HG03095 (cell line): ENCODE results near the gene ERN1.

Experiments used
- ATAC-seq: cut with Tn5 transposase; IDR thresholded peaks from one replicate; pipeline ENCODE4 v1.9.1; 2021; ENCODE audit warnings: moderate library complexity; ENCODE audit not compliant: unreplicated experiment

The ERN1 gene

DNA sequence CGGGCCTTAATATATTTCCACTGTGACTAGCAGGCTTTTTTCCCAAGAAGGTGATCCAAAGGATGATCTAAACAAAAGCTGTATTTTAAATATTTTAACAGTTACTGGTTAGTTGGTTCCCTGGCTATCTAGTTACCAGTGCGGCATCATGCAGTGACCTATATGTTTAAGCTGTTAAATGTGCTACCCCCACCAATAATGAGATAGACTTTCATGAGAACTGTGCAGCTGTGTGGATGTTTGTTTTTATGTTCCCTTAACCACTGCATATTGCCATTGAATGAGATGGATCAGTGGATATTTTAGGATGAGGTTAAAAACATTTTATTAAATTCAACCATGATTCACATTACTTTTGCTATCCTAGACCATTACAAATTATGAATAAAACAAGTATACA lies 16.9 kb downstream of the ERN1 start:
- no peak for ATAC-seq

DNA sequence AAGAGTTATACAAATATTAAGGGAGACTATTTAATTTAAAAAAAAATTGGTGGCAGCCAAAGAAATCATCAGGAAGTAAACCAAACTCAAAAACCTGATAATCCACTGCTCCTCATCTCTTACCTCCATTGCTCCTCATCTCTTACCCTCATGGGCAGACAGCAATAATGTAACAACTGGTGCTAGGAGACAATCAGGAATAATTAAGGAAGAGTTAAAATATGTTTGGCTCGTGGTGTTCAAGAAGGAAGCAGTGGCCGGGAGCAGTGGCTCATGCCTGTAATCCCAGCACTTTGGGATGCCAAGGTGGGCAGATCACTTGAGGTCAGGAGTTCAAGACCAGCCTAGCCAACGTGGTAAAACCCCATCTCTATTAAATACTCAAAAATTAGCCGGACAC lies 18.1 kb downstream of the ERN1 start:
- ATAC-seq: no peak

DNA sequence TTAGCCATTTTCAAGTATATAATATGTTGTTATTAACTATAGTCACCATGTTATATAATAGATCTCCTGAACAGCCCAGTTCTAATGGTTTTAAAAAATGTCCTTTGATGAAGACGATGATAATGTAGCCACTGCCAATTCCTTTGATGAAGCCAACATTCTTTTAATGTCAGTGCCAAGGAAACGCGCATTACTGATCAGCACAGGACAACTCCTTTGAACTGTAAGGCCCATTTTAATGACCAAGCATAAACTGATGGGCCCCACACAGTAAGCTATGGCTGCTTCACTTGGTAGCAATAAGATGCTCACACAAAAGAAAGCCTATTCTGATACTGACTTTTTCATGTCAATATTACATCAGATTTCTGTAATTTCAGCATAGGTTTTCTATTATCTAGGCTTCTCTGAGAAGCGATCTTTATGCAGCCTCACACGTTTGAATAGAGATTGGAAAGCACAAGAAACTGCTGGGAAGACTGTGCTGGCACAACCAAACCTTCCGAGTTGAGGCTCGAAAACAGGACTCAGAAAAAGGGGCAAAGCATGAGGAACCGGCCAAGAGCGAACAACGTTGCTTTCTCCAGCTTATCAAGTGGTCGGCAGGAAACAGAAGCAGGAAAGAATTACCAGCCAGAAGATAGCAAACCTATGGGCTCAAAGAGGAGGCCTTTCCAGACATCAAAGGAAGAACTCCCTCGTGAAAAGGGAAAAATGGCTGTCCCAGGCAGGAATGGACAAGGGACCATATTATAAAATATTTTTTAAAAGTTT lies 19.4 kb downstream of the ERN1 start:
- ATAC-seq: no peak

DNA sequence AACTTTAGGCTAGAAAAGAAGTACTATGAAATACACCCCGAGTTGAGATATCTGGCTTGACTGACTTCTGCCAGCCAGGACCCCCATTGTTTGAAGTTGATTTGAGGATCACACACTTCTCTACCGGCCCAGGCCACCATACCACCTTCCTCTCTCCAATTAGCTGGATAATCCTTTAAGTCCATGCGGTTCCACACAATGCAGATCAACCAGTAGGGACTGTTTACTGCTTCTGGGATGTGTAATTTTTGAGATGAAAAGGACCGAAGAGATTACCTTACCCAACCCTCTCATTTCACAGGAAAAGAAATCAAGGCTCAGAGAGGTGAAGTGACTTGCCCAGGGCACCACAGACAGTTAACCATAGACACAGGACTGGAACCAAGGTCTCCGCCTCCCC lies 20.5 kb downstream of the ERN1 start:
- no peak for ATAC-seq

DNA sequence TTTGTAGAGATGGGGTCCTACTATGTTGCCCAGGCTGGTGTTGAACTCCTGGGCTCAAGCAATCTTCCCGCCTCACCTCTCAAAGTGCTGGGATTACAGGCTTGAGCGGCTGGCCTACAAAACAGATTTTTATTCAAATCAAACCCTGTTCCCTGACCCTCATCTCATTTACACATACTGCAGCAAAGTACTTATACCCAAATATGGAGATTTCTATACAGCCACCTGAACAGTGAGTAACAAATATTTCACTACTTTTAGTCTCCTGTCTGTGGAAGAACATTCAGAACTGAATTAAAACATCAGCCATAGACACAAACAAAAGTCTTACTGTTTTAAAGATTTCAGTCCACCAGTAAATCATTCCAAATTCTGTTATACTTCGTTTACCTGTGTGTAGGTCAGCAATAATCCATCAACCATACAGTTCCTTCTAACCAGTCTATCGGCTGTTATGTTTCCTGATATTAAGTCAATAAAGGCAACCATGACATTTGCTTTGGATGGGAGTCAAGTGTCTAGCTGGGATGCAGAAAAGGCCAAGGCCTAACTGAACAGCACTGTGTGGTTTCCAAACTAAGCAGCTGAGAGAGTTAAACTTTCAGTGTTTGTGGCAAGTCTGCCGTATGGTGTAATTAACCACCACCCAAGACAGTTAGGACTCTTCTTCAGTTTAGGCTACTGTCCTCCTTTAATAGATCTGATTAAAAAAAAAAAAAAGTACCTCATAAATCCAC lies 22.3 kb downstream of the ERN1 start:
- no peak for ATAC-seq

DNA sequence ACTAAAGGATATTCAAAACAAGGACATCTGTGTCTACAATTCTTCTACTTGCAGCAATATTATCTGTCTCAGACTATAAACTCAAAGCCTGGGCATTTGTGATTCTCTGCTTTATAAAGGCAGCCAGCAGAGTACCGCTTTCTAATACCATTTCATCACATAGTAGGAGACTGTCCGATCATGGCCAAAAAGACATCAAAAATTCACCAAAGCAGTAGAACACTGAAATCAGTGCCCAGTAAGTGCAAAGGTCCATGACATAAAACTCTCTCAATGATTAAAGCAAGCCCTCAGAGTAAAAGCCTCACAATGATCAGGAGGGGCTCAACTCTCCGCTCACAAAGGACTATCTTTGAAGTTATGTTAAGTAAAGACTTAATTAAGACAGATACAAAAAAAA lies 23.0 kb downstream of the ERN1 start:
- no peak for ATAC-seq

DNA sequence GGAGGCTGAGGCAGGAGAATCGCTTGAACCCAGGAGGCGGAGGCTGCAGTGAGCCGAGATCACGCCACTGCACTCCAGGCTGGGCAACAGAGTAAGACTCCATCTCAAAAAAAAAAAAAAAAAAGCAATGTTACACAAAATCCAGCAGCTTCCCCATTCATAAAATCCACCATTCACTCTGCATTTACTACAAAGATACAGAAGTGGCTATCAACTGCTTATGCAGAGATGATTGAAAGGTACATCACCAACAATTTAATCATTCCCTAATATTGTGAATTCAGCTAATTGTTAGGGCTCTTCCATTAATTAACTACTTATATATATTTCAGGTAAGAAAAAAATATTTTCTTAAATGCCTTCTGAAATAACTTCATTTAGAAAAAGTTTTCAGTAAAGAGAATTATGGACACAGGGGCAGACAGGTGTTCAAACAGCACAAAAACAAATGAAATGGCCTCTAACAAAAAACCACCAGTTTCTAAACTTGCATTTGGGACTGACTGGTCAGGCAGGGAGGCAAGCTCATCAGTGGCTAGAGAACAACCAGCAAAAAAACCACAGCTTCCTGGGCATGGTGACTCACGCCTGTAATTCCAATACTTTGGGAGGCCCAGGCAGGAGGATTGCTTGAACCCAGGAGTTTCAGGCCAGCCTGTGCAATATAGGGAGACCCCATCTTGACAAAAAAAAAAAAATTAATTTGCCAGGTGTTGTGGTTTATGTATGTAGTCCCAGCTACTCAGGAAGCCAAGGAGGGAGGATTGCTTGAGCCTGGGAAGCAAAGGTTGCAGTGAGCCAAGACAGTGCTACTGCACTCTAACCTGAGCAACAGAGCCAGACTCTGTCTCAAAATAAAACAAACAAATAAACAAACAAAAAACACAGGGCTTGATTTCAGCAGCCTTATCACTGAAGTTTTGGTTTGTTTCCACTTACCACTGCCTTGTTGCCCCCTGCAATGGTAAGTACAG lies 26.3 kb downstream of the ERN1 start:
- peak; percentile 50 for ATAC-seq

DNA sequence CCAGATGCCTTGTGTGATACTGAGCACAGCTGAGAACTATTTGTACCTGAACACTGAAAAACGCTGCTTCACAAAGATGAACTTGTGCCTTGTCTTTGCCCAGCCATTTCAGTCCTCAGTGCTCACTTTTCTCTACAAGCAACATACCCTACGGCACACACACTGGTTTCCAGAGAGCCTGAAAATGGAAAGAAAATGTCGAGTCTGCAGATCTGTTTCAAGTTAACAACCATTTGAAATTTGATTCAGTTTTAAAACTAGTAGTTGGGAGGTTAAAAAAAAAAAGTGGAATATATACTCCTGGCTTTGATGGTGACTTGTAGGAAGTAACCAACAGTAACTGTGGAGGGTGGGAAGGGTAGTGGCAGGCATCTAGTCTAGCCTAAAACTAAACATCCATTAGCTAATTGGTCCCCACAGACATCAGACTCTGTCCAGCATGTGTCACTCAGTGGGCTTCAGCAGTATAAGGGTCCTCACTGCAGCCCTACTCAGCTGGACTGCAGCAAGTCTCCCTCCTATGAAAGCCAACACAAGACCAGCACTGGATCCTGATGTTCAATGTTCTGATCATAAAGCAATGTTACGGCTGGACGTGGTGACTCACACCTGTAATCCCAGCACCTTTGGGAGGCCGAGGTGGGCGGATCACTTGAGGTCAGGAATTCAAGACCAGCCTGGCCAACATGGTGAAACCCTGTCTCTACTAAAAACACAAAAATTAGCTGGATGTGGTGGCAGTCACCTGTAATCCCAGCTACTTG lies 27.1 kb downstream of the ERN1 start:
- no peak for ATAC-seq

DNA sequence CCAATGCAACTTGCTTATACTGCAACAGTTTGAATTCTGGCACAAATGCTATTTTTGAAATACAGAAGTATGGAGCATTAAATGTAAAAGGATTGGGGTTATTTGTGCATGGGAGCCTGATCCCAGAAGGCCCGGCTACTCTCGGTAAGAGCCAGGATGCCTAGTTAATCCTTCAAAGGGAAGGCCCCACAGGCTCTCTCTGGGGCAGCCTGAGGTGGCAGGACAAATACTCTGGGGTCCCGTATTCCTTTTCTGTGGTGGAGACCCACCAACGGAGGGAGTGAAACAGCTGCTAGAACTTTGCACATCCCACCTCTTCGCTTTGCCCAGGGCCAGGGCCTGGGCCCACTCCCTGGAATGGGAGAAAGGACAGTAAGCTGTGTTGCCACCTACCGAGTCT lies 30.4 kb downstream of the ERN1 start:
- ATAC-seq: no peak

DNA sequence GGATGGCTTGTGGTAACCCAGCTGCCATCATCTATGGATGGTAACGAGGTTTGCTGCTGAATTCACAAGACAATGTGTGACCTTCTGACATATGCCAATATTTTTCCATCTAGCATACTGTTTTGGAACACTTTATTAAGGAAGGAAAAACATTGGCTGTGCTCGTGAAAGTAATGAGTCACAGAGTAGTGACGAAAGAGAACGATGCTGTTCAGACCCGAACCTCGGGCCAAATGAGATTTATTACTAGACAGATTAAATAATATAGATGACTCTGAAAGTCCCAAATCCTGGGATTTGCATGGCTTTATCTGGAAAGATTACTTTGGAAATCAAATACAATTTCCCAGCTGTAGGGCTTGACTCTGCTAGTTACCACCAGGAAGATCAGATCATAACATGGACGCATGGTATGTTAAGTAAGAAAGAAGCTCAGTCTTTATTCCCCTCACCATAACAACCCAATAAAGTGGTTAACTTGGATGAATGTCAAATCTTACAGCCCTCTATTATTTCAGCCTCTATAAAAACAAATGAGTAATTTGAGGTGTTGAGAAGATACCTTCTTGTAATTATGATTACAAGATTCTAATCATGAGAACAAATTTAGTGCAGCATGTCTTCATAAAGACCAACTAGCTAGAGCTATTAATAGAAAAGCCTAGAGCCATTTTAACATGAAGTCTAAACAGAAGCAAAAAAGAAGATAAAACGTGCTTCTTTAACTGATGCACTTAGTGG lies 32.6 kb downstream of the ERN1 start:
- ATAC-seq: no peak

DNA sequence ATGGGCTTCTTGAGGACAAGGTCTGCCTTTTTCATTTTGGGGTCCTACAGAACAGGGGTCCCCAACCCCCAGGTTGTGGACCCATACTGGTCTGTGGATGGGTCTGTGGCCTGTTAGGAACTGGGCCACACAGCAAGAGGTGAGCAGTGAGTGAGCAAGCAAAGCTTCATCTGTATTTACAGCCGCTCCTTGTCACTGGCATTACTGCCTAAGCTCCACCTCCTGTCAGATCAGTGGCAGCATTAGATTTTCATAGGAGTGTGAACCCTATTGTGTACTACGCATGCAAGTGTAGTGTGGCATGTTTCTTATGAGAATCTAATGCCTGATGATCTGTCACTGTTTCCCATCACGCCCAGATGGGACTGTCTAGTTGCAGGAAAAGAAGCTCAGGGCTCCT lies 33.9 kb downstream of the ERN1 start:
- ATAC-seq: no peak

DNA sequence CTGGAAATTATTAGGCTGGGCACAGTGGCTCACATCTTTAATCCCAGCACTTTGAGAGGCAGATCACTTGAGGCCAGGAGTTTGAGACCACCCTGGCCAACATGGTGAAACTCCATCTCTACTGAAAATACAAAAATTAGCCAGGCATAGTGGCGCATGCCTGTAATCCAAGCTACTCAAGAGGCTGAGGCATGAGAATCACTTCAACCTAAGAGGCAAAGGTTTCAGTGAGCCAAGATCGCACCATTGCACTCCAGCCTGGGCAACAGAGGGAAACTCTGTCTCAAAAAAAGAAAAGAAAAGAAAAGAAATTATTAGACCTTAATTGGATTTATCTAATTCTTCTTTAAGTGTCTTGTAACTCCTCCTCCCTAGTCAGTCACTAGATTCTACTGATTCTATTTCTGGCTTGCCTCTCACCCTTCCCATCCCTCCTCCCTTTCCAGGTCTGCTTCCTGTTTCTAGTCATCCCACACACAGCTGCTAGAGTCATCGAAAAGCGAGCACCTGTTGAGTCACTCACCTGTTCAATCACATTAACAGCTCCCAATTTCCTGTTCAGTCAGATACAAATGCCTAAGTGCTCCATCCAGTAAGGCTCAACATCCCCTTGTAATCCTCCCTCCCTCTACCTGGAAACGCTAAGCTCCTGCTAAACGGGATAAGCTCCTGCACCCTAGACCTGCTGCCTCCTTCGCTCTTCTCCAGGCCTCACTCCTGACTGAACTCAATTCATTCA lies 34.6 kb downstream of the ERN1 start:
- no peak for ATAC-seq

DNA sequence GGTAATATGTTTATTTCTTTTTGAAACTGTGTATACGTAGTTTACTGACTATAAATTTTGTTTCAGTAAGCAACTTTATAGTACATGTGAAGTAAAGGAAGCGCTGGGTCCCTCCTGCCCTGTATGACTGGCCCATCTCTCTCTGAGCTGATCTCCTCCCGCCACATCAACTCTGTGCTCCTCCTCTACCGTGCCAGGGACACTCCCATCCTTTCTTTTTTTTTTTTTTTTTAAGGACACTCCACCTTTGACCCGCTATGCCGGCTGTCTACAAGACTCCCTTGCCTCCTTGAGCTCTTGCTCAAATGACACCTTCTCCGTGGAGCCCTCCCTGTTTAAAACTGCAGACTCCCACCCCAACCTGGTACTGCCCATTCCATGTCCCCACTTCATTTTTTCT lies 35.5 kb downstream of the ERN1 start:
- ATAC-seq: no peak

DNA sequence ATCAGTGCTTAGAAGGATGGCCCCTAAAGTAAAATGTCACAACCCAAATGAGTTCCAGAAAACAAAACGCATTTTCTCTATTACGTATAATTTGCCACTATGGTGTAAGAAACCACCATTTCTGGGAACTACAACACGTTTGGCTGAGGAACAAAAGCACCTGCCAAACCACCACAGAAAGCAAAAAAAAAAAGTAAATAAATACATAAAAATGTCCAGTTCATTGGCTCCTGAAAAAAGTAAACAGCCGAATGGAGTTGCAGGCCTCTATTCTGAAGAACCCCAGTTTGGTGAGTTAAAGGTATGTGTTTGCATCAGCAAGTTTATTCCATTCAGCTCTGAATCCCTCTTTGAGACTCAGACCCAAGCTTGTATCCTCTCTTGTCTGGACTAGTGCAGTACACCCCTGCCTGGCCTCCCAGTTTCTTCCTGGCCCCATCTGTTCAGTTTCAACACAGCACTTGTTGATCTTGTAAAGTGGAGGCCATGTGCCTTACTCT lies 36.9 kb downstream of the ERN1 start:
- ATAC-seq: no peak

DNA sequence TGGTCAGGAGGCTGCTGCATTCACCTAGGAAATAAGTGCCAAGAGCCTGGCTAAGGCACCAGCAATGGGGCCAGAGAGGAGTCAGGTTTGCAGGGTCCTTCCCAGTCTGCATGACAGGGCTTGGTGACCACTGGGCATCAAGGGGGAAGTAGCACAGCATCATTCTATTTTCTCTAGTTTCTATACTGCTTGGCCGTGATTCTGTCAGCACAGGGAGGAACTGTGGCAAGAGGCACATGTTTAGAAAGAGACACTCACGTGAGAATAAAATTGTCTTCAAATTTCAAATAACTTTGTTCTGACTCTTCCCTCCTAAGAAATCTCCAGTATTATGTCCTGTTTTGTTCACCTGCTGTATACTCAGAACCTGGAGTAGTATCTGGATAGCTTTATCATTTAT lies 37.8 kb downstream of the ERN1 start:
- ATAC-seq: no peak

DNA sequence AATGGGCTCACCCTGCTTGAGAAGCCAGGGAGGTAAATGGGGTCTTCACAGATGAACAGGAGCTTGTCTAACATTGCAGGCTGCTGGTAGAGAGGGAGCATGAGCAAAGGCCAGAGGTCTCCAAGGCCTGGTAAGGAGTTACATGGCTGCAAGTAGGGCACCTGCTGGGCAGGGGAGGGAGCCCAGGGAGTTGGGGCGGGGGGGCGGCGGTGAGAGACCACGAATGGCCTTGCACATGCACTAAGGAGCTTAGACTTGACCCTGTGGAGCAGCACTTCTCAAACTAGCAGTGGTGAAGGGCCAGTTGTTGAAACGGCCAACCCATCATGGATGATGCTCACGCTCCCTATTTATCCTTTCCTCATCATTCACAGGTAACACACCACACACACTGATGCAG lies 38.4 kb downstream of the ERN1 start:
- ATAC-seq: no peak

DNA sequence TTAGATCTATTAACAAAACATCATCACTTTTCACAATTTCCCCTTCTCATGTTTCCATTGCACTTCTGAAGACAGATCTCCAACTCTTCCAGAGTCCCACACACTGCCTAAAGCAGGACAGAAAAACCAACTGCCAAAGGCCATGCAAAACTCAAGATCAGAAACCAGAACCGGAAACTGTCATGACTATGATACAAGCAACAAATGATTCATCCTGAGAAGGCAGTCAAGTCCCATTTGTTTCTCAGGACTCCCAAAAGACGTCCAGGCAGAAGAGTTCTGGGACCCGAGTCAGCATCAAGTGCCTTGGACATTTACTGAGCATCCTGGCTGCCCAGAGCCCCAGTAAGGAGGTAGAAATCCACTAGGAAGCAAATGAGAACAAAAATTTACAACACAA lies 38.8 kb downstream of the ERN1 start:
- peak; percentile 78 for ATAC-seq

DNA sequence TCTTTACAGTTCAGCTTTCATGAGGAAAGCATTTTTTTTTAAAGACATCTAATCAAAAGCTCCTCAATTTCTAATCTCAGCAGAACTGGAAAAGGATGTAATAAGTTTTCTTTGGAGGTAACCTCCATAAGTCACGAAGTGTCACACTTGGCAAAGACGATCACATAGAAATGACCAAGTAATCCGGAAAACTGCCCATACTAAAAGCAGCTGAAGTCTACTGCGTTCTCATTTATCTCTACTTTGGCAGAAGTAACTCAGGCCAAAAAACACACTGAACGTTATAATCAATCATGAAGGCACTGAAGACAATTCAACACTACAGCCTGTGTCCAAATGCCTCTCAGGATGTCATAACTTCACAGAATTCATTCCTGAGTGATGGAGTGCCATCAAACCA lies 39.8 kb downstream of the ERN1 start:
- ATAC-seq: no peak
